HEK293 (cell line): Measurements from ENCODE around the gene KCTD18.
A peak's percentile ranks its signal among the peaks of the same experiment; 100 is the strongest.

Experiments
- CTCF ChIA-PET: fragments of 350-600 bp; formaldehyde crosslinking; extraction: SDS; loops from one replicate; lab custom pipeline; 2021; ENCODE audit warnings: antibody characterized with exemption; lab: Yijun Ruan, JAX
- POLR2A ChIA-PET: fragments of 300-600 bp; formaldehyde crosslinking; extraction: SDS; loops from one replicate; lab custom pipeline; 2020; ENCODE audit warnings: antibody characterized with exemption, inconsistent platforms; lab: Yijun Ruan, JAX
- H3K27ac ChIP-seq: fragments of 200-500 bp; sonication (Bioruptor generic); 2 replicates; pipeline ENCODE4 v1.5.1; 2014; ENCODE audit warnings: low read depth, low read length, control low read depth, inconsistent platforms; ENCODE audit errors: extremely low read depth
- H3K36me3 ChIP-seq, 2 experiments: fragments of 200-500 bp in 1 of 2; sonication (Bioruptor generic) in 1 of 2; 1 replicate in 1 of 2; 2 replicates in 1 of 2; pipeline ENCODE4 v1.5.1; 2014 to 2017; ENCODE audit warnings: inconsistent platforms in 2 of 2, low read length in 2 of 2; ENCODE audit not compliant: control insufficient read depth in 2 of 2, insufficient read depth in 1 of 2
- H3K4me1 ChIP-seq: fragments of 200-500 bp; sonication (Bioruptor generic); 2 replicates; pipeline ENCODE4 v1.5.1; 2014; ENCODE audit warnings: mild to moderate bottlenecking, low read length, inconsistent platforms; ENCODE audit not compliant: control insufficient read depth, insufficient read depth
- H3K4me3 ChIP-seq: 2 replicates; pipeline ENCODE4 v1.5.1; 2011; ENCODE audit warnings: low read depth, mild to moderate bottlenecking, control low read depth, low read length, moderate library complexity
- H3K9me3 ChIP-seq: fragments of 200-500 bp; sonication (Bioruptor generic); 2 replicates; pipeline ENCODE4 v1.5.1; 2014; ENCODE audit warnings: low read depth, low read length, inconsistent platforms; ENCODE audit not compliant: control insufficient read depth, insufficient read depth
- GFI1B ChIP-seq: fragments of 450-650 bp; formaldehyde crosslinking; IDR thresholded peaks from 2 replicates; pipeline ENCODE4 v1.5.1; 2016; ENCODE audit warnings: missing biosample characterization, missing genetic modification characterization
- GLIS1 ChIP-seq: fragments of 450-650 bp; formaldehyde crosslinking; IDR thresholded peaks from 2 replicates; pipeline ENCODE4 v1.5.1; 2016; ENCODE audit warnings: missing biosample characterization, missing genetic modification characterization
- GLIS2 ChIP-seq: fragments of 450-650 bp; formaldehyde crosslinking; IDR thresholded peaks from 2 replicates; pipeline ENCODE4 v1.5.1; 2016; ENCODE audit warnings: missing biosample characterization, missing genetic modification characterization
- SP3 ChIP-seq: fragments of 450-650 bp; formaldehyde crosslinking; IDR thresholded peaks from 2 replicates; pipeline ENCODE4 v1.5.1; 2016; ENCODE audit warnings: missing biosample characterization, missing genetic modification characterization
- YY1 ChIP-seq: fragments of 450-650 bp; formaldehyde crosslinking; IDR thresholded peaks from 2 replicates; pipeline ENCODE4 v1.5.1; 2018; ENCODE audit warnings: missing biosample characterization, missing genetic modification characterization
- ZBTB11 ChIP-seq: fragments of 450-650 bp; formaldehyde crosslinking; conservative IDR thresholded peaks from 2 replicates; pipeline ENCODE4 v1.5.1; 2016; ENCODE audit warnings: low read depth, missing biosample characterization, missing genetic modification characterization
- ZBTB21 ChIP-seq: fragments of 450-650 bp; formaldehyde crosslinking; IDR thresholded peaks from 2 replicates; pipeline ENCODE4 v1.5.1; 2017; ENCODE audit warnings: missing biosample characterization, missing genetic modification characterization
- ZBTB8A ChIP-seq: fragments of 450-650 bp; formaldehyde crosslinking; IDR thresholded peaks from 2 replicates; pipeline ENCODE4 v1.5.1; 2016; ENCODE audit warnings: missing biosample characterization, missing genetic modification characterization
- ZFP41 ChIP-seq: fragments of 450-650 bp; formaldehyde crosslinking; IDR thresholded peaks from 2 replicates; pipeline ENCODE4 v1.5.1; 2016; ENCODE audit warnings: missing biosample characterization, missing genetic modification characterization, borderline replicate concordance
- ZIC2 ChIP-seq: fragments of 450-650 bp; formaldehyde crosslinking; IDR thresholded peaks from 2 replicates; pipeline ENCODE4 v1.5.1; 2016; ENCODE audit warnings: missing biosample characterization, missing genetic modification characterization
- ZNF10 ChIP-seq: fragments of 450-650 bp; formaldehyde crosslinking; IDR thresholded peaks from 2 replicates; pipeline ENCODE4 v1.5.1; 2017; ENCODE audit warnings: missing biosample characterization, missing genetic modification characterization
- ZNF138 ChIP-seq: fragments of 450-650 bp; formaldehyde crosslinking; IDR thresholded peaks from 2 replicates; pipeline ENCODE4 v1.5.1; 2016; ENCODE audit warnings: missing biosample characterization, missing genetic modification characterization, borderline replicate concordance
- ZNF324 ChIP-seq: fragments of 450-650 bp; formaldehyde crosslinking; IDR thresholded peaks from 2 replicates; pipeline ENCODE4 v1.5.1; 2016; ENCODE audit warnings: missing biosample characterization, missing genetic modification characterization
- ZNF426 ChIP-seq: fragments of 450-650 bp; formaldehyde crosslinking; IDR thresholded peaks from 2 replicates; pipeline ENCODE4 v1.5.1; 2017; ENCODE audit warnings: missing biosample characterization, missing genetic modification characterization, mild to moderate bottlenecking, inconsistent platforms, moderate library complexity
- ZNF488 ChIP-seq: fragments of 450-650 bp; formaldehyde crosslinking; IDR thresholded peaks from 2 replicates; pipeline ENCODE4 v1.5.1; 2016; ENCODE audit warnings: missing biosample characterization, missing genetic modification characterization
- ZNF510 ChIP-seq: fragments of 450-650 bp; formaldehyde crosslinking; IDR thresholded peaks from 2 replicates; pipeline ENCODE4 v1.5.1; 2018; ENCODE audit warnings: mild to moderate bottlenecking, missing genetic modification characterization, missing biosample characterization; ENCODE audit not compliant: insufficient replicate concordance
- ZNF529 ChIP-seq: fragments of 450-650 bp; formaldehyde crosslinking; IDR thresholded peaks from 2 replicates; pipeline ENCODE4 v1.5.1; 2017; ENCODE audit warnings: missing genetic modification characterization, missing biosample characterization; ENCODE audit not compliant: insufficient replicate concordance
- ZNF600 ChIP-seq: fragments of 450-650 bp; formaldehyde crosslinking; IDR thresholded peaks from 2 replicates; pipeline ENCODE4 v1.5.1; 2016; ENCODE audit warnings: missing biosample characterization, missing genetic modification characterization
- ZNF76 ChIP-seq: fragments of 450-650 bp; formaldehyde crosslinking; IDR thresholded peaks from 2 replicates; pipeline ENCODE4; 2016; ENCODE audit warnings: low read depth, missing biosample characterization, missing genetic modification characterization, borderline replicate concordance
- ZNF768 ChIP-seq: fragments of 450-650 bp; formaldehyde crosslinking; IDR thresholded peaks from 2 replicates; pipeline ENCODE4 v1.5.1; 2018; ENCODE audit warnings: missing biosample characterization, mild to moderate bottlenecking, missing genetic modification characterization
- TF ChIP-seq, protein P1 (sequence below): fragments of 450-650 bp; formaldehyde crosslinking; IDR thresholded peaks from 2 replicates; pipeline ENCODE4 v1.5.1; 2017; ENCODE audit warnings: missing biosample characterization, missing genetic modification characterization

KCTD18 gene

DNA sequence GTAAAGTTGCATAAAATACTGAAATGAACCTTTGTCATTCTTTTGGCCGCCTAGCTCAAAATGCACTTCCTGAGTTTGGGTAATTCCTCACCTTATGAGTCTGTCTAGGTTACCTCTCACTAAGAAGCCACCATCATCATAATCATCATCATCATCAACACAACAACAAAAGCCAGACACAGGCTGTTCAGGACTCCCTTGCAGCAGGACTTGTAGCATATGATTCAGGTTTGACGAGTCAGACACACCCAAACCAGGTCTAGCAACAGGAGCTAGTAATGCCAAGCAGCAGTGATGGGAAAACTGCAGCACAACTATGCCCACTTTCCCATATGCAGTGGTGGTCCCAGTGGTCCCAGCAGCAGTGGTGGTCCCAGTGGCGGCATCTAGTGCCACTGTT lies 13.3 kb upstream of the KCTD18 start (continued):
- TF ChIP-seq, protein P1, sequence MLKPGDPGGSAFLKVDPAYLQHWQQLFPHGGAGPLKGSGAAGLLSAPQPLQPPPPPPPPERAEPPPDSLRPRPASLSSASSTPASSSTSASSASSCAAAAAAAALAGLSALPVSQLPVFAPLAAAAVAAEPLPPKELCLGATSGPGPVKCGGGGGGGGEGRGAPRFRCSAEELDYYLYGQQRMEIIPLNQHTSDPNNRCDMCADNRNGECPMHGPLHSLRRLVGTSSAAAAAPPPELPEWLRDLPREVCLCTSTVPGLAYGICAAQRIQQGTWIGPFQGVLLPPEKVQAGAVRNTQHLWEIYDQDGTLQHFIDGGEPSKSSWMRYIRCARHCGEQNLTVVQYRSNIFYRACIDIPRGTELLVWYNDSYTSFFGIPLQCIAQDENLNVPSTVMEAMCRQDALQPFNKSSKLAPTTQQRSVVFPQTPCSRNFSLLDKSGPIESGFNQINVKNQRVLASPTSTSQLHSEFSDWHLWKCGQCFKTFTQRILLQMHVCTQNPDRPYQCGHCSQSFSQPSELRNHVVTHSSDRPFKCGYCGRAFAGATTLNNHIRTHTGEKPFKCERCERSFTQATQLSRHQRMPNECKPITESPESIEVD (tag by site-specific recombination) = no peak
- no peak for TF ChIP-seq ZNF76 (tag by site-specific recombination)
- TF ChIP-seq, all 188 proteins: peak for 0

DNA sequence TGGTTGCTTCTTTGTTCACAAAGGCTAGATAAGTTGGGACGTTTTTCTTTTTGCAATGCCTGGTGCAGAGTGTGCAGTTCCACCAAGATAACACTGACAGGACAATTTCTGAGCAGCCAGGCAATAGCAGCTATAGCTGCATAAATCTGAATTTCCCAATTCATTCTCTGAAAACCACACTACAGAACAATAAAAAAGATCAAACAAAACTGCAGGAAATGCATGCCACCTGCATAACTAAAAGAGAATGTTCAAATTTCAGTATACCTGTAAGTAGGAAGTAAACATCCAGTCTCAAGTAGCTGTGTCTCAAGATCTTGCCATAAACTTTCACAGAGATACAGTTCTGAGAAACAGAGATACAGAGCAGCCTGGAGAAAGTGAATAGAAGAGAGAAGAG lies 5.3 kb upstream of the KCTD18 start:
- H3K4me3 ChIP-seq = no peak overlapping the region
- CTCF ChIA-PET = interaction anchor here (0.7 kb wide), 1 partner anchor 8 kb away, joined by 4 read pairs; no protein-coding TSS in a partner anchor

GRCh38 chr2:200509235-200509611 lies 645 bp downstream of the KCTD18 start:
- POLR2A ChIA-PET = interaction anchor here (1.6 kb wide), 1 partner anchor 17 kb away, joined by 3 read pairs; the partner anchor contains the start of gene SGO2
- peak overlapping the region; percentile 67 for H3K4me3 ChIP-seq
- peak overlapping the region; percentile 62; the same call in 1 of the 2 replicates for H3K27ac ChIP-seq
- H3K9me3 ChIP-seq = no peaks in the 10 kb centered on the region
- no peak for TF ChIP-seq ZNF510
- TF ChIP-seq ZIC2 (tag by site-specific recombination) = peak; percentile 70
- peak; percentile 67; the same call in 1 of the 2 replicates for TF ChIP-seq ZNF600 (tag by site-specific recombination)
- no peak for TF ChIP-seq ZBTB11
- TF ChIP-seq GLIS1 (tag by site-specific recombination) = peak; percentile 30; the same call in 1 of the 2 replicates
- TF ChIP-seq ZFP41 (tag by site-specific recombination) = no peak
- peak; percentile 16; the same call in 1 of the 2 replicates for TF ChIP-seq GLIS2 (tag by site-specific recombination)
- H3K4me1 ChIP-seq = no peaks in the 10 kb centered on the region
- peaks cover 7 to 13% of the 10 kb centered on the region in 2 experiments; a peak in 2 of 3 replicates for H3K36me3 ChIP-seq
- CTCF ChIA-PET = interaction anchor here (0.6 to 2.9 kb wide), 11 partner anchors 12 to 924 kb away, joined by 3 to 16 read pairs (median 3); no protein-coding TSS in a partner anchor

More for the DNA sequence above, 5.3 kb upstream of the KCTD18 start:
- TF ChIP-seq ZNF324 (tag by site-specific recombination) = no peak
- Histone ChIP-seq H3K27ac (no peak overlapping the region), H3K9me3 (no peaks in the 10 kb centered on the region), H3K36me3 (no peaks in the 10 kb centered on the region), H3K4me1 (no peaks in the 10 kb centered on the region)
- POLR2A ChIA-PET = no interaction called here

- POLR2A ChIA-PET = interaction anchor here (1.0 kb wide), 1 partner anchor 19 kb away, joined by 3 read pairs; the partner anchor contains the start of gene SGO2
These were observed 2.7 kb downstream of the KCTD18 start for GRCh38 chr2:200507179-200507578.

More at GRCh38 chr2:200507179-200507578, 2.7 kb downstream of the KCTD18 start:
- Histone ChIP-seq H3K4me1 (no peaks in the 10 kb centered on the region), H3K36me3 (peaks cover 10 to 26% of the 10 kb centered on the region in 2 experiments; a peak in 2 of 3 replicates), H3K9me3 (no peaks in the 10 kb centered on the region), H3K27ac (no peak overlapping the region), H3K4me3 (no peak overlapping the region)
- CTCF ChIA-PET = no interaction called here
- TF ChIP-seq ZNF768 (no peak), ZNF426 (tag by site-specific recombination) (no peak), GFI1B (tag by site-specific recombination) (no peak), ZNF10 (tag by site-specific recombination) (no peak), ZNF138 (no peak), ZBTB8A (tag by site-specific recombination) (no peak), ZNF529 (tag by site-specific recombination) (no peak), ZNF488 (tag by site-specific recombination) (no peak), ZBTB21 (tag by site-specific recombination) (no peak), SP3 (tag by site-specific recombination) (no peak), YY1 (tag by site-specific recombination) (no peak)
